NCI-H748 (cell line): ENCODE results near the gene VAMP7.
"Not testable (repeated sequence)": the region's sequence is repeated elsewhere in the genome, so short reads cannot be mapped to it uniquely, and the experiment has no call there.

Experiments used
- DNase-seq: peaks from one replicate; lab custom pipeline; 2025; ENCODE audit not compliant: unreplicated experiment; lab: John Stamatoyannopoulos, UW

Gene VAMP7, protein sequence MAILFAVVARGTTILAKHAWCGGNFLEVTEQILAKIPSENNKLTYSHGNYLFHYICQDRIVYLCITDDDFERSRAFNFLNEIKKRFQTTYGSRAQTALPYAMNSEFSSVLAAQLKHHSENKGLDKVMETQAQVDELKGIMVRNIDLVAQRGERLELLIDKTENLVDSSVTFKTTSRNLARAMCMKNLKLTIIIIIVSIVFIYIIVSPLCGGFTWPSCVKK

DNA sequence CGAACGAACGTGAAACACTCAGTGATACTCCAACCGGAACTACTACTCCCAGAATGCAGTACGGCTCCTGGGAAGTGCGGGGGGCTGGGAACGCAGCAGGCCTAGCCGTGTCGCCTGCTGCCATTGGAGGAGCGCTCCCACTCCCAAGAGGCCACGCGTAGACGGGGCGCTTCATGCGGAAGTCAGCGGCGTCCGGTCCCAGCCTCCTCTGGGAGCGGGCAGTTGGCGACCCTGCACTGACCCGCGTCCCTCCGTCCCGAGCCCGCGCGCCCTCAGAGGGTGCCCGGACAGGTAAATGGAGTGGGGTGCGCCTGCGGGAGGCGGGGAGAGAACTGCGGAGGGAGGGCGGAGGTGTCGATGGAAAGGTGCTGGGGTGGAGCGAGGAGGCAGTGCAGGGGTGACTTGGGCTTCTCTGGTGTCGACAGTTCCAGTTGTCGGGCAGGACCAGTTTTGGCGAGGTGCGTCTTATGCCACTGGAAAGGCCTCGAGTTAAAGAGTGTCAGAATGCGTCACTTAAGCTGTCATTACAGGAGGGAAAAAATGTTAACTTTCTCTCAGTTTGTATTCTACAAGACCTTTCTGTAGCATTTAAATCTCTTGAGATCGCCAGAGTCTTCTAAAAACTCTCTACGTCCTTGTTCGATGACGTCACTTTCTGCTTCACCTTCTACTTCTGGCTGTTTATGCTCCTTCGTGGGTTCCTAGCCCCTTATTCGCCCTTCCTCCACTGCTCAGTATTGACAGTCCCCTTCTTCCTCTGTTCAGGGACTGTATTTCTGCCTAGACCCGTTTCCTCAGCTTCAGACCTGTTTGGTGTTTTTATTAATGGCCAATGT, at the start of gene VAMP7:
TSS of gene VAMP7 (plus strand) at position 188 of the 836 bp plus-strand sequence. CDS start 8,122 bp downstream, outside the sequence.
- DNase-seq = peak; percentile 90

DNA sequence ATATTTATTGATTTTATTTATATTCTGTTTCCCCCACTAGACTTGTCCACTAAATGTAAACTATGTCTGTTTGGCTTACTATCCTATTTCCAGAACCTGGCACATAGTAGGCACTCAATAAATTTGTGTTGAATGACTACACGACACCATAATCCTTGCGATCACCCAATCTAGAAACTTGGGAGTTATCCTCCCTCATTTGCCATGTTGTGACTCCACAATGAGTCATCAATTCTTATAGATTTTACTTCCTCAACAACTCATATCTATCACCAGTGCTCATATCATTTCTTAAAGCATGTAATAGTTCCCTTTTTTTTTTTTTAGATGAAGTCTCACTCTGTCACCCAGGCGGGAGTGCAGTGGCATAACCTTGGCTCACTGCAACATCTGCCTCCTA, 39.9 kb upstream of the VAMP7 start:
- no peak for DNase-seq

DNA sequence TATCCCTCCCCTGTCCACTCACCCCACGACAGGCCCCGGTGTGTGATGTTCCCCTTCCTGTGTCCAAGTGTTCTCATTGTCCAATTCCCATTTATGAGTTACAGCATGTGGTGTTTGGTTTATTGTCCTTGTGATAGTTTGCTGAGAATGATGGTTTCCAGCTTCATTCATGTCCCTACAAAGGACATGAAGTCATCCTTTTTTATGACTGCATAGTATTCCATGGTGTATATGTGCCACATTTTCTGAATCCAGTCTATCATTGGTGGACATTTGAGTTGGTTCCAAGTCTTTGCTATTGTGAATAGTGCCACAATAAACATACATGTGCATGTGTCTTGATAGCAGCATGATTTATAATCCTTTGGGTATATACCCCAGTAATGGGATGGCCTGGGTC, 29.4 kb upstream of the VAMP7 start:
- DNase-seq = not testable (repeated sequence)

DNA sequence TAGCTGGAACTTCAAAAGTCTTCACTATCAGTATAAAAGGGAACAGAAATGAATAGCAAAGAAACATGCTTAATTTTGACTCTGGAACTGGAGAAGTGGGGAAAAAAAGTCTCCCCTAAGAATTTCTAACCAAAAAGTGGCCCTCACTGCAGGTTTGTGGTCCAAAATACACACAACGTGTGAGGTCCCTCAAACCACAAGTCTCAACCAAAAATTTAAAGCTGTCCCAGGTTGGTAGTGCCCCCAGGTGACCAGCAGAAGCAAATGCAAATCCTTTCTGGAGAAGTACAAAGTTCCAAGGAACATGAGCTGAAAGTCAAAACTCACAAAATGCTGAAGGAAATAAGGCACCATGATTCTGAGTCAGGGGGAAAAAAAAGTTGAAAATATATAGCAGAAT, 23.6 kb upstream of the VAMP7 start:
- DNase-seq = peak; percentile 2

DNA sequence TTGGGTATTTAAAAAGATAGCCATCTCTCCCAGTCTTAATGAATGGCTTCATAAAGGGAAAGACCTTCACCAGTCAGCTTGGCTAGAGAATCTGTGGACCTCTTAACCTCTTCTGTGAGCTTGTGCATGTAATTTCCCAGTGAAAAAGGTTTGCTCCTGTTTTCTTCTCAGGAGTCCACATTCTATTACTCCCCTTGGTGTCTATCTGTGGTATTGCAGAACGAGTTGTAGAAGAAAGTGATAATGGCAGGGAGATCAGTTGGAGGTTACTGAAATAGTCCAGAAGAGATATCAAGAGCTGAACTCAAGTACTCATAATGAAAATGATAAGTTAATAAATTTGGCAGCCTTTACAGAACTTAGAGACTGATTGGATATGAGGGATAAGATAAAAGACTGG, 16.5 kb upstream of the VAMP7 start:
- DNase-seq = peak; percentile 21

DNA sequence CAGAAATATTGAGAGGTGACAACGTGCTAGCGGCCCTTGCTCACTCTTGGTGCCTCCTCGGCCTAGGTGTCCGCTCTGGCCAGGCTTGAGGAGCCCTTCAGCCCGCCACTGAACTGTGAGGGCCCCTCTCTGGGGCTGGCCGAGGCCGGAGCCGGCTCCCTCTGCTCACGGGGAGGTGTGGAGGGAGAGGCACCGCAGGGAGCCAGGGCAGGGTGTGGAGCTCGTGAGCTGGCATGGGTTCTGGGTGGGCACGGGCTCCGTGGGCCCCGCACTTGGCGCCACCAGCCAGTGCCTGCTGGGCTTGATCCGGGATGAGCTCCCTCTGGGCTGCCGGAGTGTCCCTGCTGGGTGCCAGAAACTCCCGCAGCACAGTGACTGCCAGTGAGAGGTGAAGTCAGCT, 16.0 kb upstream of the VAMP7 start:
- no peak for DNase-seq

DNA sequence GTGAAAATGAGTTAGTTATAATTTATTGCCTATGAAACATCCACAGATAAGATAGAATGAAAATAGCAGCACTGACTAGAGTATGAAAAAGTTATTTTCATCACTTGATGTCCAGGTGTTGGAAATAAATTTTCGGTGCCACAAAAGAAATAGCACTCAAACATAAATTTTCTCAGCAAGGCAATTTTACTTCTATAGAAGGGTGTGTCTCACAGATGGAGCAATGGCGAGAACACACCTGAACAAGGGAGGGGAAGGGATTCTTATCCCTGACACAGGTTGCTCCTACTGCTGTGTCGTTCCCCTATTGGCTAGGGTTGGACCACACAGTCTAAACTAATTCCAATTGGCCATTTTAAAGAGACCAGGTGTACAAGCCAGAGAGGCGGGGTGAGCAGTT, 13.3 kb upstream of the VAMP7 start:
- no peak for DNase-seq

DNA sequence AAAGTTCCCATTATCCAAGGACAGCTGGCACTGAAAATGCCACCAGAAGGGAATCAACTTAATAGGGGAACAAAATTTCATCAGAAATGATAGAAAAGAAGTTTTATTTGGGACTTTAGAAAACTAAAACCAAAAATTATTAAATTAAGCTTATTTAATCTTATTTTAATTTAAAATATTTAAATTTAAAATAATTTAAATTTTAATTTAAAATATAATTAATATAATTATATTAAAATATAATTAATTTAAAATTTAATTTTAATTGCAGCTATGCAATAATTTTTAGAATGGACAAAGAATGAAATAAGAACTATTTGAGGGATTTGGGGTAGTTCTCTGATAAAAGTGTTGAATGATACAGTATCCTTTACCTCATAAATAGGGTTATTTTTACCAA, 10.2 kb upstream of the VAMP7 start:
- no peak for DNase-seq

DNA sequence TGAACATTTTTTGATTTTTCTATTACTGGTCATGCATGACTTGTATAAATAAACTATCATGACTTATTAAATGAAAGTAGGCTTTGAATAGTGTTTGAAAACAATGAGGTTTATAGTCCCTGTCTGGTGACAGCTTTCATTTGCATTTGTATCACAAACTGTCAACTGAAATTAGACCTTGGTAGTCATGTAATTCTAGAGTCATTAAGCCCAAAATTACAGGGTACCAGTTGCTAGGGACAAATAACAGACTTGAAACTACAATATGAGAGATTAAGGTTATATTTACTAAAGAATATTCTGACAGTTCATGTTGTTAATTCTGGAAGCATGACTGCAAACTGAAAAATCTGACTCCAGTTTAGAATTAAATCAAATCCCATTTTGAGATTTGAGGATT, 9.2 kb upstream of the VAMP7 start:
- peak; percentile 85 for DNase-seq

DNA sequence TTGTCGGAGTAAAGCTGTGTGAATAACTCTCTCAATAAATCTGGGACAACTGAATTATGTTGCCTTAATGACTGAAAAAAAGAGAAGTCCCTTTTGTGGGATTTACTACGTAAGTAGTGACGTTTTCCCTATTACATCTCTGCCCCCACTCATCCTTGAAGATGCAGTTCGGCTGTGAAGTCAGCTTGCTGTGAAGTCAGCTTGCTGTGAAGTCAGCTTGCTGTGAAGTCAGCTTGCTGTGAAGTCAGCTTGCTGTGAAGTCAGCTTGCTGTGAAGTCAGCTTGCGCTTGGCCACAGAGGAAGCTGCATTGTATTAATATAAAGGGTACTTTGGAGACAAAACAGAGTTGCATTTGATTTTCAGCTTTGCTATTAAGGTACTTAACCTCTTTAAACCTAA, 8.0 kb upstream of the VAMP7 start:
- no peak for DNase-seq

DNA sequence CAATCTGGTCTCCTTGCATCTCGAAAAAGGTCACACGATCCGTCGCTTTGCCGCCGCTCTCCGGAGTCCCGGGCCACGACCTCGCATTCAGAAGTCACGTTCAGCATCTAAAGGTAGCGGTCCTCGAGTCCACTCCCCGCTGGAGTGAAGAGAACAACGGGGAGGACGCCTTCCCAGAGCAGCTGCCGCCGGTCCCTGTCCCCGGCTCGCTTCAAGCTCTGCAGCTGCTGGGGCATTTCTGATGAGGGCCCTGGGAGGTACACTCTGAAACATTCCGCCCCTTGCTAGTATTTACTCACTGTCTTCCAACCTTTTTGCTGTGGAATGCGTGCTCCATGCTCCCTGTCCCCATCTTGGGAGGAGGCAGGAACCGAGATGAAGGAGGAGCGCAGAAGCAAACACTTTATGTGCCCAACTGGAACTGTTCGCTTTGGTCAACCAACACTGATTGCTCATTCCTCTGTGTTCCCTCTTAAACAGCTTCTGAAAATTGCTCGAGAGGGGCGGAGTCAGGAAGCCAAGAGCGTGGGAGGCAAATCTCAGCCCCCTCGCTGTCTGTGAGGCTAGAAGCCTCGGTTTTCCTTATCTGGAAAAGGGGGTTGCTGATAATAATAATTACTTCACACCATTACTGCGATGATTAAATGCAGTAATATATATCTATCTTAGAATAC, 6.4 kb upstream of the VAMP7 start:
- DNase-seq = no peak

DNA sequence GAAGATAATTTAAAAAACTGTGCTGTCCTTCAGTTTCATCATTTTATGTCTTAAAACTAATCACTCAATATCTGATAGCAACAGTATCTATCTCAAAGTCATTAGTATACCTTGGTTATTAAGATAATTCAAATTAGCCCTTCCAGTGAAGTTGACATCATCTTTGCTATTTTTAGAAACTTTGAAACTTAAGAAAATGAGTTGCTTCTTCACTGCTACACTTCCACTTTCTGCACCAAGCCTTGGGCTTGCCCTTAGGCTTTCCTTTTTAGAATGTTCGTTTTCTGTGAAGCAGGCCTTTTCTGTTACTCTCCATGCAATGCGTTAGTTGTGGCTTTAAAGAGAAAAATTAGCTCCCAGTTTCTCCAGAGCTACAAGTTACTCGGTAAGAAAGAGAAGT, 4.4 kb upstream of the VAMP7 start:
- no peak for DNase-seq

DNA sequence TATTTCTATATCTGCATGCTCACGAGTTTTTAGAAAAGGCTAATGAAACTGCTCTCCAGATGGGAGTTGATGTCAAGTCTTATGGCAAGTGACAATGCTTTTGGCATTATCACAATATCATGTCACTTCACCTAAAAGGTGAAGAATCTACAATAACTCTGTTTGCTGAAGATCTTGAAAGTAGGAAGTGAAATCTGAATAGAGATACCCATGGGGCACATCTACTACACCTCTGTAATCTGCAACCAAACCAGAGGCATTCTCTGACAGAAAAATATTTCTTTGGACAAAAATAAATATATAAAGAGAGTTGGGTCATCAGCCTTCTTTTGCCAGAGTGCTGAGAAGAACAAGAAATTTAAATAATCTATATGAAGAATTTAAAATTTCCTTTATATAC, 3.9 kb upstream of the VAMP7 start:
- DNase-seq = no peak

DNA sequence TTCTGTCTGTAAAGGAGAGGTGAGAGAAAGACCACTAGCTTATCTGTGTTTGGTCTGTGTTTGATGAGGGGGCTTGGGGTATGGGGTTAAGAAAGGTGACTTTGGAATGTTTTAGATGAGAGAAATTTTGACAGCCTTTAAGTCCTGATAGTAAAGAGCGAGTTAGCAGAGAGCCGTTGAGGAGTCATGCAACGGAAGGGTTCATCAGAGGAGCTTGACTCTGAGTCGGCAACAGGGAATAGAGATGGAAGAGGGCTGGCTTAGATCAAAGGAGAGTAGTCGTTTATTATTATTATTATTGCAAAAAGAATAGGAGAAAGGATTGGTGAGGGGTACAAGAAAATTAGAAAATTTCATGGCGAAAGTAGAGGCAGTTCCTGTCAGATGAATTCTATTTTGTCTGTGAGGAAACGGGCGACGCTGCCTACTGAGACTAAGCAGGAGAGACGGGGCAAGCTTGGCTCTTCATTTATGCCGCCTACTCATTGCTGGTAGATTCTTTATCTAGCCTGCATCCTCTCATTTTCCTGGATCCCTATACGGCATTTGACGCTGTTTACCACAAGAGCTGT, 473 bp upstream of the VAMP7 start:
- peak; percentile 30 for DNase-seq

DNA sequence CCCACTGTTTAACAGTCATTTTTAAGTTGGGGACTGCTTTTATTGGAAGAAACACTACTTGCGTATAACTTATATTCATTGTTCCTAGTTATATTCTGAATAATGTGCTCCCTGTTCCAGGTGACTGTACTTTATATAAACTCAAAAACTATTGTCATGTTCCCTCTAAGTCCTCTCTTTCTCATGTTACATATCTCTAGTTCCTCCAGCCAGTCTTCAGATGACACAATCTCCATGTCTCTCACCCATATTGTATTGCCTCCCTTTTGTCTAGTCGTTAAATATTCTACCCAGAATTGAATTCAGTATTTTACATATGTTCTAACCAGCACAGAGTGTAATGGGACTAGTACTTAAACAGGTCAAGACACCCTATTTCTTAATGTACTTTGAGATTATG, 5.3 kb downstream of the VAMP7 start:
- DNase-seq = no peak

DNA sequence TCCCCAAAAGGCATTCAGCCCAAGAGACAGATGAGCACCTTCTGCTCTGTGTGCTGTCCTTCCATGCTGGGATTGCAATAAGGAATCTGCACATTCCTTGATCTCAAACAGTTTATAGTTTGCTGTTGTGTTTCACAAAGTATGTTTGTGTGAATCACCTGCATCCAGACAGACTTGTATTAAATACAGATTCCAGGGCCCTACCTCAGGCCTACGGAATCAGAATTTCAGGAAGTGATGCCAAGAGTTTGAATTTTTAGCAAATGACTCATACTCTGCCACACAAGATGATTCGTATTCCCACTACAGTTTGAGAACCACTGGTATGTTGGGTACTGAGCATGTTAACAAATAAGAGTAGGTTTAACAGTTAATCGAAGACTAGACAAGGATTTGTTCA, 7.0 kb downstream of the VAMP7 start:
- DNase-seq = no peak

DNA sequence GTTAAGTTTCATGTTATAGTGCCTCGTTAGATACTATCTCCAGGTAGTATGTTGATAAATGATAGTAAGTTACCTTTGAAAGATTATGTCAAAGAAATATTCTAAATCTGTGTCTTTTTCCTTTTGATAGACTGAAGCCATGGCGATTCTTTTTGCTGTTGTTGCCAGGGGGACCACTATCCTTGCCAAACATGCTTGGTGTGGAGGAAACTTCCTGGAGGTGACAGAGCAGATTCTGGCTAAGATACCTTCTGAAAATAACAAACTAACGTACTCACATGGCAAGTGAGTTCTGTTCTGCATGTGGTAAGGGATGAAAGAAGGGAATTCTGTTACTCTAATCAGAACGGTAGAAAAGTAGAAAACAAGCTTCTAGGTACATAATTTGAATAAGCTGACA, 8.2 kb downstream of the VAMP7 start:
- DNase-seq = no peak

DNA sequence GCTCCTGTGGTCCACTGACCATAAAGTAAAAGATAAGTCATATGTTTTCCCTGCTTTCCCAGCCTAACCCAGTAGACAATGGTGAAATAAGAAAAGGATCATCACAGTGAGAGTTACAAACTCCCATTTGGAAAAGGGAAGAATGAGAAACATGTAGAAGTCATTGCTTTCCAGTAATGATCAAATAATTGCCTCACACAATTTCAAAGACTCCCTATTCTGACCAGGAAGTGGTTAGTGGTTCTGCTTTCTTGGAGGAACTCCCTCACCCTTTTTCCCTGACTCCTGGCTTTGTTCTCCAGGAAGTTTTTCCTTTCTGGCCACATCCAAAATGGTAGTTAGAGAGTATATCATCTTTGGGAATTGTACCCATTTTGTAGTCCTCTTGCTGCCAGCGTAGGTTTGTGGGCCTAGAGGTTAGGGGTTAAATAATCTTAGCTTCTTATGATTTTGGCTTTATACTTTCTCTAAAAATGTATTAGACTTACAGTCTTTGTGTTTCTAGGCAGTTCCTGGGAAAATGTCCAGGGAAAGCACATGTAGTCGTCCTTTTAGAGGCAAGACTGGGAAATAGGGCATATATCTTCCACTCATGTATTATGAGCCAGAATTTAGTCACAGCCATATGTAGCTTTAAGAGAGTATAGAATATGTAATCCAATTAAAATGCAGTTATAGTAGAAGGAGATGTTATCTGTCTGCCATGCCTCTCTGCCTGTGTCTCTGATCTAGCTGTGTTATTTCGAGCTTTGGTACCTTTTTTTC, 10.5 kb downstream of the VAMP7 start:
- DNase-seq = no peak

DNA sequence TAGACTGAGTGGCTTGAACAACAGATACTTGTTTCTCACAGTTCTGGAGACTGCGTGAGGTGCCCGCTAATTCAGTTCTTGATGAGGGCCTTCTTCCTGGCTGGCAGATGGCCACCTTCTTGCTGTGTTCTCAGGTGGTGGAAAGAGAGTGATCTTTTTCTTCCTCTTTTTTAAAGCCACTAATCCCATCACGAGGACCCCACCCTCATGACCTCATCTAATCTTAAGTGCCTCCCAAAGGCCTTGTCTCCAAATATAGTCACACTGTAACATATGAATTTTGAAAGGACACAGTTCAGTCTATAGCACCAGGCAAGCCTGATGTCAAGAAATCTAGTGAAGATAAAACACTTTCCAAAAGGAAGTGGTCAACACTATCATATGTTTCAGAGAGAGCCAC, 12.4 kb downstream of the VAMP7 start:
- DNase-seq = no peak

DNA sequence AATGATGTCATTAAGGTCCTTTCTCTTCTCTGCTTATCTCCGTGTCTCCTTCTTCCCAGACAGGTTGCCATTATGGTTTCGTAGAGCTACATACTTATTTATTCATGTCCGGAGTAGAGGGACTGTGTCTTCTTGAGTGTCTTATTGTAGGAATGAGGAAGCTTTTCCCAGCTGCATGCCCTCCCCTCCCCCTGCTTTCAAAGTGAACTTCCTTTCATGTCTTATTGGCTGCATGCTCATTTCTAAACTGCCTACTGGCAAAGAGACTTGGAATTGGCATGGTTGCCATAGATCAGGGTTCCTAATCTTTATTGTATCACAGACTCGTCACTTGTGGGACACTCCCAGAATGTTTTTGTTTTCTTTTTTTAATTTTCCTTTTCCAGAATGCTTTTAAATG, 15.4 kb downstream of the VAMP7 start:
- no peak for DNase-seq

DNA sequence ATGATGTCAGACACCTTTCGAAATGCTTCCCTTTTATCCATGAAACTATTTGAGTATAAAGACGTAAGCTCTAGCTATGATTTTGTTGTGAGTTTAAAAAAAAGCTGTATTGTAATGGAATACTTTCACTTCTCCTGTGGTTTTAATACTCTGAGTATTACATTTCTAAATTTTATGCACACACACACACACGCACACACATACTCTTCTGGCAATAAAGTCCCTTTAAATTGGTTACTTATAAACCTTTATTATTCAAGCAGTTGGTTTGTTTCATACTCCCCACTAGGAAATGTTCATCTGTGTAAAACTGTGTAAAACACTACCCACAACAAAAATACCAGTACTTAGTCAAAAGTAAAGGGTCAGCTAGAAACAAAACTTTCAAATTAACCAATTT, 18.2 kb downstream of the VAMP7 start:
- no peak for DNase-seq
